Hematopoietic multipotent progenitor cell treated with erythropoietin and hydrocortisone succinate and interleukin-3 and kit ligand, for 4 days (in vitro differentiated cells): ENCODE results near the gene GTF3C1.
"Not testable (repeated sequence)": the region's sequence is repeated elsewhere in the genome, so short reads cannot be mapped to it uniquely, and the experiment has no call there.

Experiments used
- DNase-seq: peaks from one replicate; pipeline ENCODE4 v3.0.0-alpha.2; 2015

GTF3C1 gene

DNA sequence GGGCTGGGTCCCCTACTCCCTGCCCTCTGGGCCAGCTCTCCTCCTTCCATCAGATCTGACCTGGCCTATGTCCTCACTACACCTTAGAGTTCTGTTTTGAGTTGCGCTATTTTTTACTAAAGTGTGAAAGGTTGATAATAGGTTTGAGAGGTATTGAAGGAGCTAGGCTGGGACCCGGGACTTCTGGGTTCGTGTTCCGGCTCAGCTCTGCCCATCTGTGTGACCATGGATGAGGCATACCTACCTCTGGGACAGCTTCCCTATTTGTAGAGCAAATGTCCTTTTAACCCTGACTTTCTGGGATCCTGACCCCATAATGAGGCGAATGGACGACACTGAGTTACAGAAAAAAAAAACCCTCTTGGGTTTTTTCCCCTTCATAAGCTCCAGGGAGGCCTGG, 111.8 kb downstream of the GTF3C1 start:
- no peak for DNase-seq

DNA sequence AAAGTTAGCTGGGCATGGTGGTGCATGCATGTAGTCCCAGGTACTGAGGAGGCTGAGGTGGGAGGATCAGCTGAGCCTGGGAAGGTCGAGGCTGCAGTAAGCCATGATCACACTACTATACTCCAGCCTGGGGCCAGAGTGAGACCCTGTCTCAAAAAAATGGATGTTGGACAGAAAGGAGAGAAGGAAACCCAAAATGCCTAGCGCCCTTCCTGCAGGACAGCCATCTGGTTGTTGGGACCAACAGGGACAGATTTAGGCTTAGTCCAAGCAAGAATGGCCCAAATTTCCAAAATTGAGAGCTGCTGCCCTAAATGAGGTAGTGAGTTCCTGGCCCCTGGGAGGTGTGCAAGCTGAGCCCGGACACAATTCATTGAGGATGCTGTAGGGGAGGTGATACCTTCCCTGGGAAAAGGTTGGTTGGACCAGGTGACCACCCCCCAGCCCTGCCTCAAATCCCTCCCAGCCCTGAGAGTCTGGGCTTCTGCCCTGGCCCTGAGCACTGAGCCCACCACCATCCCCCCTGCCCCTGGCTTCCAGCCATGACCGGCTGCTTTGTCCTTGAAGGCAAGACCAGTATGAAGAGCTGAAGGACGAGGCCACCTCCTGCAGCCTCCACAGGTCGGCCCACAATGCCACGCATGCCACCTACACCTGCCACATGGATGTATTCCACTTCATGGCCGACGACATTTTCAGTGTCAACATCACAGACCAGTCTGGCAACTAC, 112.6 kb downstream of the GTF3C1 start:
- no peak for DNase-seq

DNA sequence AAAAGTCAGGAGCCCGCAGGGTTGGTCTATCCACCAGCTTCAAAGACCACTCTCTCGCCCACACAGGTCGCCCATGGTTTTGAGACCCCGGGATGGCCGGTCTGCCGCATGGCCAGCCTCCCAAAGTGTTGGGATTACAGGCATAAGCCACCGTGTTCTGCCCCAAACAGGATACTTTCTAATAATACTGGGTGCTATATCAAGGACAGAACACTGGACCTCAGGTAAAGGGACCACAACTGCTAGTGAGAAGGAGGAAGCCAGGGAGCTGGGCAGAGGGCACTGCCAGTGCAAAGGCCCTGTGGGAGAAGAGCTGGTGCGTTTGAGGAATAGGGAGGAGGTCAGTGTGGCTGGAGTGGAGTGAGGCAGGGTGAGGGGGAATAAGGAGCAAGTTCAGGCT, 113.6 kb downstream of the GTF3C1 start:
- no peak for DNase-seq

DNA sequence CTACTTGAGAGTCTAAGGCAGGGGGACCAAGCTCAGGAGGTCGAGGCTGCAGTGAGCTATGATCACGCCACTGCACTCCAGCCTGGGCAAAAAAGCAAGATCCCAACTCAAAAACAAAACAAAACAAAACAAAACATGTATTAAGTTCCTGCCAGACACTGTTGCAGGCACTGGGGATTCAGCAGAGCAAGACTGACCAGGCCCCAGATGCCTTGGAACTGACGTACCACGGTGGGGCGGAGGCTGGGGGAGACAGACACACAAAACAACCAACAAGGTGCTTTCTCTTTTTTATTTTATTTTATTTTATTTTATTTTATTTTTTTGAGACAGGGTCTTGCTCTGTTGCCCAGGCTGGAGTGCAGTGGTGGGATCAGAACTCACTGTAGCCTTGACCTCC, 114.6 kb downstream of the GTF3C1 start:
- not testable (repeated sequence) for DNase-seq

DNA sequence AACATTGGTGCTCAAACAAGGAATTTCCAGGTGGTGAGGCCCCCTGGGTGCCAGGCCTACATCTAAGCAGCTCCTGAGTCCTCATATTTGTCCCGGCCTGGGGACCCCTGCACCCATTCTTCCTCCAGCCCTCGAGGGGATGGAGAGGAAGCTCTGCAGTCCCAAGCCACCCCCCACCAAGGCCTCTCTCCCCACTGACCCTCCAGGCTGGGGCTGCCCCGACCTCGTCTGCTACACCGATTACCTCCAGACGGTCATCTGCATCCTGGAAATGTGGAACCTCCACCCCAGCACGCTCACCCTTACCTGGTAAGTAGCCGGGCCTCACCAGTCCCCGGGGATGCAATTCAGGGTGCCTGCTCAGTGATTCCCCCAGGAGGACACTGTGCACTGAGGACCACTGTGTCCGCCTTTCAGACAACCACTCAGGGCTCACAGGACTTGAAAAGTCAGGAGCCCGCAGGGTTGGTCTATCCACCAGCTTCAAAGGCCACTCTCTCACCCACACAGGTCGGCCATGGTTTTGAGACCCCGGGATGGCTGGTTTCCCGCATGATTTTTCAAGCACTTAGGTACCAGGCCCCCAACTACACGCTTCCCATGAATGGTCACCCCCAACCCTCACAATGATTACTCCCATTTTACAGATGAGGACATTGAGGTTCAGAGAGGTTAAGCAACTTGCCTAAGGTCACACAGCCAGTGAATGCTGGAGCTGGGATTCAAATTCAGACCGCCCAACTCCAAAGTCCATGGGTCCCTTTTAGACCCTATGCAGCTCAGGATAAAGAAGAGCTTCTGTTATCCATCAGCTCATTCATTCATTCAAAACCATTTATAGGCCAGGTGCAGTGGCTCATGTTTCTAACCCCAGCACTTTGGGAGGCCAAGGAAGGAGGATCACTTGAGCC, 115.3 kb downstream of the GTF3C1 start:
- DNase-seq: no peak

DNA sequence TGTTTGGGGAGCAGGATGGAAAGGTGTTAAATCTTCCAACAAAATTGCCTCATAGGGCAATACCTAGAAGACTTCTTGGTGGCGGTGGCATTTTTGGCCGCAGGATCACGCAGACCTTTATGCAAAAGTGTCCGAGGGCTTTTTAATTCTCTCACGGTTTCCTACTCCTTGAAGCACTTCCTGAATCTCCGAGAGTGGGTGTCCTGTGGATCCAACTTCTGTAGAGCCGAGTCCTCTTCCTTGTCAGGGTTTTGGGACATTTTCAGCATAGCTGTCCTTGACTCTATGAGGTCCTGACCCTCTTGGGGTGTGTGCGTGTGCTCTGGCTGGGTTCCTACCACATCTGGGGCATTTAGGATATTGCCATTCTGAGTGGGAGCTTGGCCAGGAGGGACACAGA, 116.1 kb downstream of the GTF3C1 start:
- DNase-seq: no peak

DNA sequence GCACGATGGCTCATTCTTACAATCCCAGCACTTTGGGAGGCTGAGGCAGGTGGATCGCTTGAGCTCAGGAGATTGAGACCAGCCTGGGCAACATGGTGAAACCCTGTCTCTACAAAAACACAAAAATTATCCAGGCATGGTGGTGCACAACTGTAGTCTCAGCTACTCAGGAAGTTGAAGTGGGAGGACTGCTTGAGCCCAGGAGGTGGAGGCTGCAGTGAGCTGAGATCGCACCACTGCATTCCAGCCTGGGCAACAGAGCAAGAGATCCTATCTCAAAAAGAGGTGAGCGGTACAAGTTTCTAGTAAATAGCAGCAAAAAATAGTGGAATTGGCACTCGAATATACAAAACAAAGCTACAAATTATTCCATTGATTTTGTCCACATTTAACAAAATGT, 116.5 kb downstream of the GTF3C1 start:
- DNase-seq: not testable (repeated sequence)

DNA sequence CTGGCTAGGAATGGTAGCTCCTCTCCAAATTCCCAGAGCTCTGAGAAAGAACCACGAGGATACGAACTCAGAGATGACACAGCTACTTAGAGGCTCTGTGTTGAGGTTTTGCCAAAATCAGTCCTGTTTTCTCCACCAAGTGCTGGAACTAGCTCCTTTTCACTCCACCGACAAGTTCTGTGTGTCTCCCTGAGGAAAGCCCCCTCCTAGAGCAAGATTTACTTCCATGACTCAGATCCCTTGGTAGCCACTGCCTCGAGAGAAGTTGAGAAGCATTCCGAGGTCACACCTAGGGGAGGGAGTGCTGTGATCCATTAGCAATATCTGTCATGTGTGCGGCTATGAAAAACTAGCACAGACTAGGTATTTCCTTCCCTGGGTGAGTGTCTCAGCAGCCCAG, 117.2 kb downstream of the GTF3C1 start:
- DNase-seq: no peak

DNA sequence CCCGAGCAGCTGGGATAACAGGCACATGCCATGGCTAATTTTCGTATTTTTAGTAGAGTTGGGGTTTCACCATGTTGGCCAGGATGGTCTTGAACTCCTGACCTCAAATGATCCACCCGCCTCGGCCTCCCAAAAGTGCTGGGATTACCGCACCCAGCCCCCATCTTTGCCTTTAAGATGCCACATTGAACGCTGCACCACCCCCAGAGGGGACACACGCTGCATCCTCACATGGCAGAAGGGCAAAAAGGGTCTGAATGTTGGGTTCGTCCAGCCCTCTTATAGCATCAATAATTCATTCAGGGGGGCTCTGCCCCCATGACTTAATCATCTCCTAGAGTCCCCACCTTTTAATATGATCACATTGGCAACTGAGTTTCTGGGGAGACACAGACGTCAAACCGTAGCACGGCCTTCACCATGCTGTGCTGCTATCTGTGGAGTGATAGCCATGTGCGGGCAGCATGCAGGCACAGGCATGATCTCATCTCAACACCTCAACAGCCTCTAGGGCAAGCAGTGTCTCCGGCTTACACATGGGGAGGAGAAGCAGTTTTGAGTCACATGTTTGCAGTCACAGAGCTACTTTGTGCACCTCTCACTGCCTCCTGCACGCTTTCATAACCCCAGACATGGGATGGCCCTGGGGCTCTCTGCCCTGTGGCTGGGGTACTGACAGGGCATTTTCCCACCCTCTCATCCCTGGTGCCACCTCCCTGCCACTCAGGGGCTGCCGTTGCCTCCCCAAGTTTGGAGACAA, 117.8 kb downstream of the GTF3C1 start:
- peak; percentile 37 for DNase-seq

DNA sequence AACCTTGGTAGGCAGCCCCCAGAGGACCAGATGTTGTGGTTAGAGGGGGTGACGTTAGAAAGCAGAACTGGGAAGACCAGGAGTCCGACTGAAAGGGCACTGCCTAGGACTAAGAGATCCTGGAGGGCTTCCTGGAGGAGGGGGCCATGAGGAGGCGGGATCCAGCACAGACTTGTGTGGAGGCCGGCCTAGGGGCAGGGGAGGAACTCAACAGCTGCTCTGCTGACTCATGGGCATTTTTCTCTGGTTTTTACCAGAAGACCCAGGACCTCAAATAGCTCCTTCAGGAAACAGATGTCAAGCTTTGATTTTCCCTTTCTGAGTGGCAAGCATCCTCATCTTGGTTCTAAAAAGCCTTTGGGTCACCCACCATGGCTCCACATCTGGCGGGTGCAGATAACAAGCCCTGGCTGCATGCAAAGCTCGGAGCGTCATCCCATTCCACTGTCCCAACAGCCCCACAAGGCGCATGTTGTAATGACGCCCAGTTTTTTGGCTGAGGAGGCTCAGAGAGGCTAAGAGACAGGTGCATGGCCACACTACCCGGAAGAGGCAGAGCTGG, 118.7 kb downstream of the GTF3C1 start:
- peak; percentile 98 for DNase-seq

DNA sequence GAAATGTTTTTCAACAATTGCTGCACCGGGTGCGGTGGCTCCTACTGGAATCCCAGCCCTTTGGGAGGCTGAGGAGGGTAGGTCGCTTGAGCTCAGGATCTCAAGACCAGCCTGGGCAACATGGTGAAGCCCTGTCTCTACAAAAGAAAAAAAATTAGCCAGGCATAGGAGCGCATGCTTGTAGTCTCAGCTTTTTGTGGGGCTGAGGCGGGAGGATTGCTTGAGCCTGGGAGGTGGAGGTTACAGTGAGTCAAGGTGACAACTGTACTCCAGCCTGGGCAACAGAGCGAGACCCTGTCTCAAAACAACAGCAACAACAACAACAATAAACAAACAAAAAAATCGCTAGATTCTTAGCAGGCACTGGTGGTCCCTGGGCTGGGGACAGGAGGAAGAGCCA, 119.2 kb downstream of the GTF3C1 start:
- DNase-seq: no peak

DNA sequence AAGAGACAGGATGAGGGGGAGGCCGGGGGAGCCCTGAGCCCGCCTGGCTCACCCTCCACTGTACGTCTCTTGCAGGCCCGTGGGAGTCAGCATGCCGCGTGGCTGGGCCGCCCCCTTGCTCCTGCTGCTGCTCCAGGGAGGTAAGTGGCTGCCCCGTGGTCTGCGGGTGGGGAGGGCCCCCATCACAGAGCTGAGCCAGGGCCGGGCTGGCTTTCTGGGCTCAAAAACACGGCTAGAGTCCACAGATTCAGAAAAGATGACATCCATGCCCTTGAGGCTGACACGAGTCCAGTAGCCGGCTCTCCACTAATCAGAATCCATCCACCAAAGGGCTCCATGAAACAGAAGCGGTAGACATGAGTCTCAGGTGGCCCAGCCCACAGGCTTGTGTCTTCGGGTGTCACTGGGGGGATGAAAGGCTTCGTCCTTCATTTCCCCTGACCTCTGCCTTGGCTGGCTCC, 119.7 kb downstream of the GTF3C1 start:
- no peak for DNase-seq

DNA sequence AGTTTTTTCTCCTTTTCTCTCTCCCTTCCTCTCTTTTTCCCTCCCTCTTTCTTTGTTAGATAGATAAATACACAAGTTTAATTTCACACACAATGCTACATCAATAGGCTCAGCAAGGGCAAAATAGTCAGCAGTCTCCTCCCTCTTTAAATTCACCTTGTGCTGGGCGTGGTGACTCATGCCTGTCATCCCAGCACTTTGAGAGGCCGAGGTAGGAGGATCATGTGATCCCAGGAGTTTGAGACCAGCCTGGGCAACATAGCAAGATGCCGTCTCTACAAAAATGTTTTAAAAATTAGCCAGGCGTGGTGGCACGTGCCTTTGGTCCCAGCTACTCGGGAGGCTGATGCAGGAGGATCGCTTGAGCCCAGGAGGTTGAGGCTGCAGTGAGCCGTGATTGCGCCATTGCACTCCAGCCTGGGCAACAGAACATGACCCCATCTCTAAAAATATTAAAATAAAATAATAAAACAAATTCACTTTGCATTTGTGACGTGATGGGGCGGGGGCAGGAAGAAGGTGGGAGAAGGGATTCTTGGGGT, 120.3 kb downstream of the GTF3C1 start:
- no peak for DNase-seq

DNA sequence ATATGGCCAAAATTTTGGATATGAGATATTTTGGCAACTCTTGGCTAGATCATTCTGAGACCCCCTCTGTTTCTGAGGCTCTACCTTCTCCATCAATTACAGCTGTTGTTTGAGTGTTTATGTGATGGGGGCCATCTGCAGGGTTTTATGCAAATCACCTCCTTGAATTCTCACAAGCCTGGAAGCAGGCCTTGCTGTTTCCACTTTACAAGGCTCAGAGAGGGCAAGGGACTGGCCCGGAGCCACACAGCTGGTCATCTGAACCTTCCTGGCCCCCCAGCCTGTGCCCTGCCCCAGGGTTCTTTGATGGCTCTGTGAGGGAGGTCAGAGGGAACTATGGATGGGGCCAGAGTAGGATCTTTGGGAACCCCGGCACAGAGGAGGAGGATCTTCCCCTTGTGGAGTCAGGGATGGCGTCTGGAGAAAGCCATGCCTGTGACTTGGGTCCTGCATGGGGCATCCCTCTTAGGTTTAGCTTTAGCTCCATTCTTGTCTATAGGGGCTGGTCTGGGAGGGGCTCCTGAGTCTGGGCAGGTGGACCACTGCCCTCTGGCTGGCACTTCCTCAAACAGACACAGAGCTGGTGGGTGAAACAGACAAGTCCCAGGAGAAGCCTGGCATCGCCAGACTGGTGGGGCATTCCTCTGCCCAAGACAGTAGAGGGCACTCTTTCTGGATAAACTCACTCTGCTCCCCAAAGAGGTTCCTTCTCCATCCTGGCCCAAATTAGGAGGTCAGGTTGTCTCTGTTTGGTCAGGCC, 121.5 kb downstream of the GTF3C1 start:
- peak; percentile 62 for DNase-seq

DNA sequence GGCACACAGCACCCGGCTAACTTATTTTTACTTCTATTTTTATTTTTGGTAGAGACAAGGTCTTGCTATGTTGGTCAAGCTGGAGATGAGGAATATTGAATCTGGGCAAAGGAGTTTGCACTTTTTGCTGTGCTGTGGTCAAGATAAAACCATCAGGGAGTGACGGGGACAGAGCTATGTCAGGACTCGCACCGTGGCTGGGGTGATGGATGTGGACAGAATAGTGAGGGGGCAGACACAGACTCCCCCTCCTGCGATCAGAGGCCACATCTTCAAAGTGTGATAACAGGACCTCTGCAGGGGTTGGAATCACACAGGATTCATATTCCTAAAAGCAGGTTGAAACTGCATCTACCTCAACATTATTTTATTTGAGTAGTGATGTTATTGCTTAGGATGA, 122.2 kb downstream of the GTF3C1 start:
- DNase-seq: no peak

DNA sequence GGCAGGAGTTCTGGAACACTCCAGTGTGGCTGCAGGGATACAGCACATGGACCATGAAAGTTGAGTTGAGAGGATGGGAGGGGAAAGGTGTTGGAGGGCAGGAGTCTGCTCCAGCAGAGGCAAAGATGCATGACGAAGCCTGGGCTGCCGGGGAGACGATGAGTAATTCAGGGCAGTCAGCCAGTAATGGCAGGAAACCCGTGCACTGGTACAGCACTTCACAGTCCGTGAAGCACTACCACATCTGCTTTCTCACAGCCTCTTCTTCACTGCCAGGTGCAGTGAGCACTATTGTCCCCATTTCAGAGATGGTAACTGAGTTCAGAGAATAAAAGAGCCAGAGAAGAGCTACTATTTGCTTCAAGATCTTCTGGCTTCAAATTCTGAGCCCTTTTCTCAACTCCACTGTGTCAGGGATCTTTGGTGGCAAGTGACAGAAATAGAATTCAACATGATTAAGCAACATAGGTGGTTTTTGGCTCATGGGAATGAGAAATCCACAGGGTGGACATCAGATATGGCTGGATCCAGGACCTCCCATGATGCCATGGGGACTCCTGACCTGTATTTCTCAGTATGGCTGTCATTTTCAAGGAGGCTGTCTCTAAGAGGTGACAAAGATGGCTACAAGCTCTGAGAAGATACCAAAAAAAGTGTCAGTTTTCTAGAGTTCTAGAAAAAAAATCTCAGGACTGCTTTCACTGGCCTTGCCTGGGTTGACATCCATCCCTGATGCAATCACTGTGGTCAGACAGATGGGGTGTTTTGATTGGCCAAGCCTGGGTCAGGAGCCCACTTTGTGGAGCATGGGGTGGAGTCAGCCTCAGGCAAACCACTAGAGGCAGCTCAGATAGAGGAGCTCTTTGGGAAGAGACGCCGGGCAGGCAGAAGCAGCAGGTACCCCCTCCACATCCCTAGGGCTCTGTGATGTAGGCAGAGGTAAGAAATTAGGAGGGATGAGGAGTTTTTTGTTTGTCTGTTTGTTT, 123.0 kb downstream of the GTF3C1 start:
- DNase-seq: peak; percentile 71

DNA sequence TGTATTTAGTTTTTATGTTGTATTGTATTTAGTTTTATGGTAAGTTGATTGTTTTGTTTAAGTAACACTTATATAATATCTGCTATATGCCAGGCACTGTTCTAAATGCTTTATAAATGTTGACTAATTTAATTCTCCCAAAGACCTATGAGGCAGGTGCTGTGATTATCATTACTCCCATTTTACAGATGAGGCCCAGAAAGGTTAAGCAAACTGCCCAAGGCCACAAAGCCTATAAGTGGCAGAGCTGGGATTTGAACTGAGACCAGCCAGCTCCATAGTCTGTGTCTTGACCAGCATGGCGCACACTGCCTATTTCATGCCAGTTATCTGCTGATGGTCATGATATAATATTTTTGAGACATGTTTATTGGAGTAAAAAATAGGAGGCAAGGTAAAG, 123.8 kb downstream of the GTF3C1 start:
- DNase-seq: no peak

DNA sequence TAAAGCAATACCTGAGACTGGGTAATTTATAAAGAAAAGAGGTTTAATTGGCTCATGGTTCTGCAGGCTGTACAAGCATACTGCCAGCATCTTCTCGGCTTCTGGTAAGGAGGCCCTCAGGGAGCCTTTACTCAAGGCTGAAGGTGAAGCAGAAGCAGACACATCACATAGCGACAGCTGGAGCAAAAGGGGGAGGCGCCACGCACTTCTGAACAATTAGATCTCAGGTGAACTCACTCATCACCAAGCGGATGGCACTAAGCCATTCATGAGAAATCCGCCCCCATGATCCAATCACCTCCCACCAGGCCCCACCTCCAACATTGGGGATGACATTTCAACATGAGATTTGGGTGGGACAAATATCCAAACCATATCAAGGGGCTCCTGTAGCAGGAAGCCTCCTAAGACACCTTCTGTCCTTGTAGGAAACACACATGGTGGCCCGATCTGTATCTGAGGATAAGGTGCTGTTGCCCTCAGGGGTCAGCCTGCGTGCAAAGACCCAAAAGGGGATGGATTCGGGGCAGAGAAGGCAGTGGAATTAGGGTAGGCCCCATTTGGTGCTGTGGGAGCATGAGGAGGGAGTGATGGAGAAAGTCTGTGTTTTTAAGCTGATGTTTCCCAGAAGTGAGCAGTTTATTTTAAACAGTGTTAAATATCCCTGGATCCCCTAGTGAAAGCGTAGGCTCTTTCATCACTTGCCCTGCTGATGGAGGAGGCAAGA, 124.8 kb downstream of the GTF3C1 start:
- no peak for DNase-seq

DNA sequence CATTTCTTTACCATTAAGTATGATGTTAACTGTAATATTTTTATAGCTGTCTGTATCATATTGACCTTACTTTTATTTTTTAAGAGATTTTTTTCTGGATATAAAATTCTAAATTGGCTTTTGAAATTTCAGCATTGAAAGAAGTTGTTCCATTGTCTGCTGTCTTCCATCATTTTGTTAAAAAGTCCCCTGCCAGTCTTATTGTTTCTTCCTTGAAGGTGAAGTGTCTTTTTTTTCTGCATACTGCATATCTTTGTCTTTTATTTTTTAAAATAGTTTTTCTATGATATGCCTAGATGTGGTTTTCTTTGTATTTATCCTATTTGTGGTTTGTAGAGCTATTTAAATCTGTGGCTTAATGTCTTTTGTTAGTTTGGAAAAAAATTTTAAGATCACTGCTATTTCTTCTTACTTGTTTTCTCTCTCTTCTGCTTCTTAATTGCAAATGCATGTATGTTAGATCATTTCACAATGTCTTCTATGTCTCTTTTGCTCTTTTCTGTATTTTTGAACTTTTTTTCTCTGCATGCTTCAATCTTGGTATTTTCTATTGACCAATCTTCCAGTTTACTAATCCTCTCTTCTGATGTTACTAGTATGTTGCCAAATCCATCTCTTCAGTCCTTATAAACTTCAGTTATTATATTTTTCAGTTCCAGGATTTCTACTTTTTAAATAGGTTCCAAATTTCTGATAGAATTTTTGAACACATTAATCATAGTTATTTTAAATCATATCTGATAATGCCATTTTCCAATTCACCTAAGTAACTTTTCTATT, 127.6 kb downstream of the GTF3C1 start:
- no peak for DNase-seq
